Hepatocyte (in vitro differentiated cells): ENCODE results near the gene ZNF441.

Experiments used
- CTCF ChIP-seq: fragments of 200-600 bp; sonication (generic); IDR thresholded peaks from 2 replicates; pipeline ENCODE4 v1.5.1; 2016; ENCODE audit warnings: antibody characterized with exemption, mild to moderate bottlenecking; ENCODE audit not compliant: poor library complexity
- EZH2phosphoT487 ChIP-seq: fragments of 200-600 bp; sonication (generic); IDR thresholded peaks from one replicate; pipeline ENCODE4 v1.6.1; 2018; ENCODE audit warnings: antibody characterized with exemption, mild to moderate bottlenecking, low read depth, moderate library complexity; ENCODE audit not compliant: unreplicated experiment, severe bottlenecking

- TF ChIP-seq EZH2phosphoT487 (no peak), CTCF (no peak)
Measured at GRCh38 chr19:11721681-11722080, 45.1 kb upstream of the ZNF441 start.
